Natural killer cell (primary cell): Measurements from ENCODE around the gene PIK3CD. TPM values are rescaled to one million over a fixed set of nuclear protein-coding genes. Genes with fewer than 3 reads are reported as not detected.

Experiments used
- ATAC-seq, 3 donors: fragments of 150-1000 bp in 2 of 3; fragments of 200-7000 bp in 1 of 3; cut with Tn5 transposase; 1 replicate in 1 of 3; 2 replicates in 2 of 3; pipeline ENCODE4 v1.10.0; 2021; ENCODE audit warnings: mild to moderate bottlenecking in 2 of 3, moderate library complexity in 2 of 3
- DNase-seq, 2 donors: peaks; one replicate each; pipeline versions ENCODE4 v3.0.0 to v3.0.0-alpha.2; 2013 to 2021; ENCODE audit warnings: mixed read lengths in 1 of 2
- H3K27ac ChIP-seq: one replicate; pipeline ENCODE4 v1.5.1; 2013; ENCODE audit warnings: mild to moderate bottlenecking, low read length
- H3K27me3 ChIP-seq: one replicate; pipeline ENCODE4 v1.6.1; 2013; ENCODE audit warnings: low read length; ENCODE audit not compliant: control insufficient read depth, insufficient read depth
- H3K36me3 ChIP-seq: one replicate; pipeline ENCODE4 v1.6.1; 2013; ENCODE audit warnings: low read length; ENCODE audit not compliant: control insufficient read depth, insufficient read depth
- H3K4me1 ChIP-seq: one replicate; pipeline ENCODE4 v1.6.1; 2013; ENCODE audit warnings: low read length; ENCODE audit not compliant: control insufficient read depth, insufficient read depth
- H3K4me3 ChIP-seq: one replicate; pipeline ENCODE4 v1.5.1; 2013; ENCODE audit warnings: low read length
- H3K9me3 ChIP-seq: one replicate; pipeline ENCODE4 v1.6.1; 2013; ENCODE audit warnings: low read length; ENCODE audit not compliant: control insufficient read depth, insufficient read depth
- H3K27ac Mint-ChIP-seq, 2 donors: one replicate each; pipeline ENCODE4 v1.8.0; 2022; ENCODE audit warnings: mild to moderate bottlenecking in 2 of 2, mixed read lengths in 2 of 2, moderate library complexity in 1 of 2
- H3K27me3 Mint-ChIP-seq, 2 donors: one replicate each; pipeline ENCODE4 v1.8.0; 2022; ENCODE audit warnings: low read depth in 2 of 2, mixed read lengths in 2 of 2
- H3K36me3 Mint-ChIP-seq: one replicate; pipeline ENCODE4 v1.8.0; 2022; ENCODE audit warnings: mixed read lengths
- H3K4me1 Mint-ChIP-seq, 2 donors: one replicate each; pipeline ENCODE4 v1.8.0; 2022; ENCODE audit warnings: mixed read lengths in 2 of 2
- H3K4me3 Mint-ChIP-seq: one replicate; pipeline ENCODE4 v1.8.0; 2022; ENCODE audit warnings: mild to moderate bottlenecking, moderate library complexity, mixed read lengths
- H3K9me3 Mint-ChIP-seq, 2 donors: one replicate each; pipeline ENCODE4 v1.8.0; 2022; ENCODE audit warnings: mixed read lengths in 2 of 2
- WGBS: methylation state at CpG from one replicate; pipeline ENCODE4 v1.1.7; 2013; ENCODE audit warnings: missing lambda C conversion rate; ENCODE audit not compliant: insufficient coverage; 5-methylcytosine and 5-hydroxymethylcytosine counted together
- intact Hi-C: fragments of 100-400 bp; cut with micrococcal nuclease; formaldehyde crosslinking; loops from one replicate; pipeline ENCODE4 v1.14.2; 2022
- total RNA-seq, 4 donors: library from RNA; stranded (reverse); fragments of 120-200 nt in 1 of 4; gene quantifications; one replicate each; pipeline versions ENCODE4 v1.2.3 to v1.2.4, GENCODE V29; 2013 to 2022
- TF ChIP-seq, protein P1 (sequence below): fragments of 200-600 bp; IDR thresholded peaks from one replicate; pipeline ENCODE4 v1.8.0; 2022; ENCODE audit warnings: antibody characterized with exemption

Gene PIK3CD
- total RNA-seq, 3 donors from 2014 or later (not counting 1 experiment from before 2014, with no cell fraction given) = 171 to 240 (median 198) TPM

DNA sequence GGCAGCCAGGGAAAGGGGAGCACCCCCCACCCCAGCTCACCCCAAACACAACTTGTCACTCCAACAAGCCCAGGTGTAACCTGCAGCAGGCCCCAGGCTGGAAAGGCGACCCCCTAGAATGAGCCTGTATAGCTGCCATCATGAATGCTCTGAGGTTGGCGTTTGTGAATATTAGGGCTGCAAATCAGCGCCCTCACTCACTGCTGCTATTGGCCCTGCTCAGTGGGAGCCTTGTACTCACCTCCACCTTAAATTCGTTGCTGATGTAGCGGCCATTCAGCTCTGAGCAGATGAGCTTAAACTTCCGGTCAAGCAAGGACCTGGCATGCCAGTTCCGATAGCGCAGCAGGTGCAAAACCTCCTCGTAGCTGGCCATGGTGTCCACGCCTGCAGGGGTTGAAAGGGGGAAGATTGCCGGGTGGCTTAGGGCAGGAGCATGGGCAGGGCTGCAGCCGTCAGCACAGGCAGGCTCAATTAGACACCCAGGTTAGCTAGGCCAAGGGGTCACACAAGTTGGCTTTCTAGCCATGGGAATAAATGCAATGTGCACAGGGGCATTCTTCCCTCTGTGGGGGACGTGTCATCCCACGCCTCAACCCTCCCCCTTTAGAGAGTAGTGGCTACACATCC is 81.7 kb downstream of the PIK3CD start:
- Mint-ChIP-seq H3K36me3 (no peaks in the 10 kb centered on the region), H3K27ac (peak overlapping the region; percentile 78 to 82), H3K4me1 (peaks cover 38 to 40% of the 10 kb centered on the region in 2 donors), H3K27me3 (no peaks in the 10 kb centered on the region), H3K4me3 (peak overlapping the region; percentile 42), H3K9me3 (no peaks in the 10 kb centered on the region)
- WGBS = 92% methylated on average over 14 of the region's 14 CpGs
- Histone ChIP-seq H3K4me1 (peaks cover 33% of the 10 kb centered on the region), H3K27ac (no peak overlapping the region), H3K36me3 (peaks cover 76% of the 10 kb centered on the region), H3K27me3 (no peaks in the 10 kb centered on the region), H3K4me3 (no peak overlapping the region), H3K9me3 (no peaks in the 10 kb centered on the region)
- no peak for DNase-seq
- ATAC-seq = no peak
- intact Hi-C loops = no loop called here
- TF ChIP-seq, protein P1, sequence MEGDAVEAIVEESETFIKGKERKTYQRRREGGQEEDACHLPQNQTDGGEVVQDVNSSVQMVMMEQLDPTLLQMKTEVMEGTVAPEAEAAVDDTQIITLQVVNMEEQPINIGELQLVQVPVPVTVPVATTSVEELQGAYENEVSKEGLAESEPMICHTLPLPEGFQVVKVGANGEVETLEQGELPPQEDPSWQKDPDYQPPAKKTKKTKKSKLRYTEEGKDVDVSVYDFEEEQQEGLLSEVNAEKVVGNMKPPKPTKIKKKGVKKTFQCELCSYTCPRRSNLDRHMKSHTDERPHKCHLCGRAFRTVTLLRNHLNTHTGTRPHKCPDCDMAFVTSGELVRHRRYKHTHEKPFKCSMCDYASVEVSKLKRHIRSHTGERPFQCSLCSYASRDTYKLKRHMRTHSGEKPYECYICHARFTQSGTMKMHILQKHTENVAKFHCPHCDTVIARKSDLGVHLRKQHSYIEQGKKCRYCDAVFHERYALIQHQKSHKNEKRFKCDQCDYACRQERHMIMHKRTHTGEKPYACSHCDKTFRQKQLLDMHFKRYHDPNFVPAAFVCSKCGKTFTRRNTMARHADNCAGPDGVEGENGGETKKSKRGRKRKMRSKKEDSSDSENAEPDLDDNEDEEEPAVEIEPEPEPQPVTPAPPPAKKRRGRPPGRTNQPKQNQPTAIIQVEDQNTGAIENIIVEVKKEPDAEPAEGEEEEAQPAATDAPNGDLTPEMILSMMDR = no peak

DNA sequence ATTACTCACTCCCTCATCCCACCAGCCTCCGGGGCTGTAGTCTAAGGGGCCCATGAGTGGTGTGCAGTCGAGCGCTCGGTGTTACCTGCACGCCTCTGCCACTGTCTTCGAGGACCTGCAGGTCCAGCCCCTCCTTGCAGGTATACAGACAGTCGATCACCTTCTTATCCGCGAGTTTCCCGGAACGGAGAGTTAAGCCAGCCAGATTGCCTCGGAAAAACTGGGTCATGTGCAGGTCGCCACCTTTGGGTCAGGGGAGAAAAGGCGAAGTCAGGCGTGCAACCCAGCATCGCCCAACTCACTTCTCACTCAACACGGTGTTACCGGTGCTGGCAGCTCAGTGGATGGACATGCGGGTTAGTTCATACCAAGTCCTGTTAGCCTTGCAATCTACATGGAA is 84.3 kb downstream of the PIK3CD start:
- ATAC-seq = no peak
- H3K36me3 Mint-ChIP-seq = no peaks in the 10 kb centered on the region
- 96% methylated on average over 19 of the region's 19 CpGs for WGBS
- no peaks in the 10 kb centered on the region for H3K27me3 Mint-ChIP-seq
- Histone ChIP-seq H3K36me3 (peaks cover 61% of the 10 kb centered on the region), H3K4me3 (no peak overlapping the region), H3K9me3 (no peaks in the 10 kb centered on the region), H3K4me1 (peaks cover 19% of the 10 kb centered on the region), H3K27ac (no peak overlapping the region), H3K27me3 (no peaks in the 10 kb centered on the region)
- TF ChIP-seq, protein P1 = no peak
- intact Hi-C loops = no loop called here
- peaks cover 23 to 26% of the 10 kb centered on the region in 2 donors for H3K4me1 Mint-ChIP-seq
- no peak for DNase-seq
- no peak overlapping the region for H3K4me3 Mint-ChIP-seq
- no peak overlapping the region for H3K27ac Mint-ChIP-seq
- H3K9me3 Mint-ChIP-seq = no peaks in the 10 kb centered on the region

DNA sequence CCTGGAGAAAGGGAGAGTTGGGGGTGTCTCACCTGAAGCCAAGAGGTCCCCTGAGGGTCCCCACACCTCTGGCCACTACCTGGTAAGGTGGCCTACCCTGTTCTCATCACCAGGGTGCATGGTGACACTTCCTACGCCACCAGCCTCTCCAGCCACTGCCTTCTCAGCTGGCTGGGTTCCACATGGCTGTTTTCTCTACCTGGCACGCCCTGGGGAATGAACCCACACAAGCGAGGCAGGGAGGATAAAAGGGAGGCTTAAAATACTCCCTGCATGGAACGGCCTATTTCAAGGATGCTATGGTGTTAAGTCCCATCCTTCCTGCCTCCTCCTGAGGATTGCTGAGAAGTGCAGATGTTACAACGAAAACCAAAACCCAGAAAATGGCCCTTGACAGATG is 84.7 kb downstream of the PIK3CD start:
- Histone ChIP-seq H3K9me3 (no peaks in the 10 kb centered on the region), H3K4me3 (no peak overlapping the region), H3K27ac (no peak overlapping the region), H3K27me3 (no peaks in the 10 kb centered on the region), H3K4me1 (peaks cover 16% of the 10 kb centered on the region), H3K36me3 (peaks cover 61% of the 10 kb centered on the region)
- H3K27ac Mint-ChIP-seq = no peak overlapping the region
- intact Hi-C loops = no loop called here
- H3K36me3 Mint-ChIP-seq = no peaks in the 10 kb centered on the region
- TF ChIP-seq, protein P1 = no peak
- DNase-seq (no peak), ATAC-seq (no peak)
- H3K9me3 Mint-ChIP-seq = no peaks in the 10 kb centered on the region
- 93% methylated on average over 5 of the region's 5 CpGs for WGBS
- H3K4me3 Mint-ChIP-seq = no peak overlapping the region
- peaks cover 22 to 26% of the 10 kb centered on the region in 2 donors for H3K4me1 Mint-ChIP-seq
- H3K27me3 Mint-ChIP-seq = no peaks in the 10 kb centered on the region

DNA sequence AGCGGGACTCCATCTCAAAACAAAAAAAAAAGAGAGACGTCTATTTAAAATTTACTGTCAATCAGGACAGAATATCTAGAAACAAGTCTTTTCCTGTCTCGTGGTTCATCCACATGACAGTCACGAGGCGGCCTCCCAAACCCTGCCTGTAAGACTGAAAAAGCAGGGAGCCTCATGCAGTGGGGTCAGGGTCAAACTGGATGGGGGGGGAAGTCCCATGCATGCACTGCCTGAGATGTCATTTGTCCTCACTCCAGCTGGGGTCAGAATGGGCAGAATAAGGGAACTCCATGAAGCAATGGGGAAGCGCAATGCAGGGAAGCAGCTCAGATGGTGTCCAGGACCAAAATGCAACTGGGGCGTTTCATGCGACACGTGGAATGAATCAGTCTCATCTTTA is 85.5 kb downstream of the PIK3CD start:
- Mint-ChIP-seq H3K27ac (no peak overlapping the region), H3K36me3 (no peaks in the 10 kb centered on the region), H3K4me3 (no peak overlapping the region), H3K9me3 (no peaks in the 10 kb centered on the region), H3K4me1 (peaks cover 17% of the 10 kb centered on the region in 2 donors), H3K27me3 (no peaks in the 10 kb centered on the region)
- Histone ChIP-seq H3K36me3 (peaks cover 61% of the 10 kb centered on the region), H3K4me3 (no peak overlapping the region), H3K27ac (no peak overlapping the region), H3K4me1 (peaks cover 16% of the 10 kb centered on the region), H3K27me3 (no peaks in the 10 kb centered on the region), H3K9me3 (no peaks in the 10 kb centered on the region)
- ATAC-seq = no peak
- DNase-seq = no peak
- WGBS = 82% methylated on average over 9 of the region's 9 CpGs
- TF ChIP-seq, protein P1 = no peak
- intact Hi-C loops = no loop called here
